Measurements from ENCODE around the gene ENDOU. TPM values are rescaled to one million over a fixed set of nuclear protein-coding genes. Genes with fewer than 3 reads are reported as not detected.

The ENDOU gene
- total RNA-seq, 4 donors from 2014 or later, result 2.1 to 2.7 (median 2.2) TPM

DNA sequence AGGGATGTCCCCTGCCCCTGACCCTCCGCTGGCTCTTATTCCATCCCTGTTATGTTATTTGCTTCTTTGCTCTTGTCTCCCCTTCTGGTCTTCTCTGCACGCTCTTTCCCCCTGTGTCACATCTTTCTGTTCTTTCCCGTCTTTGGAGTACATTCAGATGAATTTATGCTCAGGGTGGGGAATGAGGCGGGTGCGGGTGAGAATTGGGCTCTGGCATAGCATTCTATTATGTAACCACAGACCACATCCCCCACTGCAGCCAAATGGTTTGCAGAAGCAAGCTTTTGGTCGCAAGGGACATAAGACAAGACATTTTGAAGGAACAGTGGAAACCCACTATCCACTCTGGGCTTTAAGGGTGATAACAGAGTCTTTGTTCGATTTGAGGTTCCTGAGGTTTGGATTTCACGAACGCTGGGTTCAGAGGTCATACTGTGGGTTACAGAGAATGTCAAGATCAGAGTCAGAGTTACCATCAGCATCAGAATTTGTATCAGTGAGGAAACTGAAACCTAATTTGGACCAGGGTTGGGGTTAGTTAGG, 3.8 kb downstream of the ENDOU start:
- TF ChIP-seq, protein P1, sequence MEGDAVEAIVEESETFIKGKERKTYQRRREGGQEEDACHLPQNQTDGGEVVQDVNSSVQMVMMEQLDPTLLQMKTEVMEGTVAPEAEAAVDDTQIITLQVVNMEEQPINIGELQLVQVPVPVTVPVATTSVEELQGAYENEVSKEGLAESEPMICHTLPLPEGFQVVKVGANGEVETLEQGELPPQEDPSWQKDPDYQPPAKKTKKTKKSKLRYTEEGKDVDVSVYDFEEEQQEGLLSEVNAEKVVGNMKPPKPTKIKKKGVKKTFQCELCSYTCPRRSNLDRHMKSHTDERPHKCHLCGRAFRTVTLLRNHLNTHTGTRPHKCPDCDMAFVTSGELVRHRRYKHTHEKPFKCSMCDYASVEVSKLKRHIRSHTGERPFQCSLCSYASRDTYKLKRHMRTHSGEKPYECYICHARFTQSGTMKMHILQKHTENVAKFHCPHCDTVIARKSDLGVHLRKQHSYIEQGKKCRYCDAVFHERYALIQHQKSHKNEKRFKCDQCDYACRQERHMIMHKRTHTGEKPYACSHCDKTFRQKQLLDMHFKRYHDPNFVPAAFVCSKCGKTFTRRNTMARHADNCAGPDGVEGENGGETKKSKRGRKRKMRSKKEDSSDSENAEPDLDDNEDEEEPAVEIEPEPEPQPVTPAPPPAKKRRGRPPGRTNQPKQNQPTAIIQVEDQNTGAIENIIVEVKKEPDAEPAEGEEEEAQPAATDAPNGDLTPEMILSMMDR (IDR thresholded peaks at IDR 0.05), result no peak
- ATAC-seq (ENCODE audit: low FRiP score) (no peak), DNase-seq (ENCODE audit: low spot score) (no peak)

DNA sequence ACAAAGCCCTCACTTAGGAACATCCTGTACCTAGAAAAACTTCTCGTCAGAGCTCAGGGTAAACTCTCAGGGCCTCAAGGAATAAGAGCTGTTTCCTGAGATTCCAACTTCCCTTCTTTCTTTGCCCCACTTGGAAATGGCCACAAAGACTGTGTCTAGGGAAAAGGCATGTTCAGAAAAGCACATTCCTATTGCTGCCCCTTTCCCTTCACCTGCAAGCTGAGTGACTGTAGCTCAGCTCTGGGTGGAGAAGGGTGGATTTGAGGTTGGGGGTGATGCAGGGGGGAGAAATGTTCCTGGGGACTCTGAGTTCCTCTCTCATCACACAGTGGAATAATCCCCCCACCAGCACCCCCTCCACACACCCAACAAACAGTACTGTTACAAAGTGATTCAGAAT, 6.8 kb downstream of the ENDOU start:
- ATAC-seq (ENCODE audit: low FRiP score), result no peak
- DNase-seq (ENCODE audit: low spot score), result no peak
- TF ChIP-seq, protein P1 (IDR thresholded peaks at IDR 0.05), result no peak

DNA sequence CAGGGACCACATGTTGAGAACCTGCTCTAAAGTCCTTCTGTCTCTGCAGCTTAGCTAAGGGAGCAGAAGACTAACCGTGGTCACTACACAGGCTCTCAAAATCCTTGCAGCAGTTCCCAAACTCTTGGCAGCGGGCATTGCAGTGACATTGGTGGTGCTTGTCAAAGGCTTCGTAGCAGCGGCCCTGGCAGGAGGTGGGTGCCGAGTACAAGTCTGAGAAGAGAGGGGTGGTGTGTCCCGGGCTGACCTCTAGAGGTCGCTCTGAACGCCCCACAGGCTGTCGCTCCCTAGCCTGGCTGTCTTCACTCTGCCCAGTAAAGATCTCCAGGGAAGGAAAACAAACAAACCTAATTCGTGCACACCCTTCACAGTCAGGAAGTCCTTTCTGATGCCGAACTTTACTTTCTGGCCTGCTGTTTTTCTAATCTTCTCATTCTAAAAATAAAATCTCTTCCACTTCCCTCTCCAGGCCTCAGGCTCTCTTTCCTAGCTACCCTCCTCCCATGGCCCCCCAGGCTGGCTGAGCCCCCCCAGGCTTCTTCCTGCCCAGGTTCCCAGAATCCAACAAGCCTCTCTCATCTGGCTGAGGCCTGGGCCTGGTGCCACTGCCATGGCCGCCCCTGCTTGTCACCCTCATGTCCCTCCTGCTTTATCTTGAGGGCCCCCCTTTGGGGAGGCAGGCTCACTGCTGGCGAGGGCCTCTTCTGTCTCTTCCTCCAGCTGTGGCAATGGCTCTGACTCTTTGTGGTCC, 7.7 kb downstream of the ENDOU start:
- DNase-seq (ENCODE audit: low spot score) (peak; percentile 50), ATAC-seq (ENCODE audit: low FRiP score) (peak; percentile 76)
- TF ChIP-seq, protein P1 (IDR thresholded peaks at IDR 0.05), result no peak

DNA sequence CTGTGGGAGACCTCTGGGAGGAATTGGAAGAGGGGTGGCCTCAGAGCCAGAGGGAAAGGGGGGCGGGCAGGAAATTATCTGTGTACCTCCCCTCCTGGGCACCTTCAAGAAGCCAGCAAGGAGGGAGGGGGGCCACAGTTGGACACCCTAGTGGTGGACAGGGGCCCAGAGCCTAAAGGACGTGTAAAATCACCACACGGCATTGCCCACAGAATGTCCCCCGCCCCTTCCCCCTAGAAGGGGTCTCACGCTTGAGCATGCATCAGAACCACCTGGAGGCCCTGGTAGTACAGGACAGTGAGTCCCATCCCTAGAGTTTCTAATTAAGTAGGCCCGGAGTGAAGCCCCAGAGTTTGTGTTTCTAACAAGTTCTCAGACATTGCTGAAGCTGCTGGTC, 8.2 kb downstream of the ENDOU start:
- TF ChIP-seq, protein P1 (IDR thresholded peaks at IDR 0.05), result no peak
- ATAC-seq (ENCODE audit: low FRiP score), result no peak
- DNase-seq (ENCODE audit: low spot score), result no peak

DNA sequence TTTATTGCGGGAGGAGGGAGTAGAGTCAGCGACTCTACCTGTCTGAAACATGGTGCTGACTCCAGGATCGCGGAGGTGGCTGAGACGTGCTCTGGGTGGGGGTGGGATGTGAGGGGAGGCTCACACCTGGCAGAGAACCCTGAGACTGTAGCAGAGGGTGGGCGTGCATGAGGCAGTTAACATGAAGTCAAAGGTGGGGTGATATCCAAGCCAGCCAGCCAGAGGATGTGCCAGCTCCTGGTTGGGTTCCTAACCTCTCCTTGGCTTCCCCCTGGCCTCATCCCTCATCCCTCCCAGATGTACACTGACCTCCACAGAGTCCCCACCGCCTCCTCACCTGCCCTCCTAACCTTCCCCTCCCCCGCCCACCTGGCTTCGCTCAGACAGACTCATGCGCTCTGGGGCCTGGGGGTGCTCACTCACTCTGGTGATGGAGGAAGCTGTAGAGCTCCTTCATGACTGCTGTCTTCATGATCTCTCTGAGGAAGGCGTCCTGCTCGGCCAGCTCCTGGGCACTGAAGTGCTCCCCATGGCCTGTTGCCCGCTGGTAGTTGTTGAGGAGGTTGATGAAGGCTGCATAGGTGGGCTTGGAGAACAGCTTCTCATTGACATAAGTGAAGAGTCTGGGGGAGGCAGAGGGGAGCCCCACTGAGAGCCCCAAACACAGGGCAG, 9.3 kb downstream of the ENDOU start:
- peak; percentile 4 for ATAC-seq (ENCODE audit: low FRiP score)
- TF ChIP-seq, protein P1 (IDR thresholded peaks at IDR 0.05), result no peak
- no peak for DNase-seq (ENCODE audit: low spot score)

DNA sequence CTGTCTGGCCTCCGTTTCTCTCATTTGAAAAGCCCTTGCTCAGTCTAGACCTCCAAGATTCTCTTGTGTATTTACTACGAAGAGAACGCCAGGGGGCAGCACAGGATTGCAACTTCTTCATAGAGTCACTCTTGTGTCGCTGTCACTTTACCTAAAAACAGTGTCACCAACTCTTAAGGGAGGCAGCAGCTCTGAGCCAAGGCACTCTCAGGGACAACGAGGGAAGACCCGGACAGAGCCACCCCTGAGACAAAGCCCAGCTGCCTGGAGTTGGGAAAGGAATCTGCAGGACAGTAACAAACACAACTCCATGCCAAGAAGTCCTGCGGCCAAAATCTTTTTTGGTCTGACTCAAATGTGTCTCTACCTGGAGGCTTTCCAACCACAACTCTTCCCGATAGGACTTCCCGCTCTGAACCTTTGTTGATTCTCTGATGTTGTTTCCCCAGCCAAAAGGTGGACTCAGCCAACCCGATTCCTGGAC, 9.9 kb downstream of the ENDOU start:
- ATAC-seq (ENCODE audit: low FRiP score) (peak; percentile 68), DNase-seq (ENCODE audit: low spot score) (peak; percentile 55)
- TF ChIP-seq, protein P1 (IDR thresholded peaks at IDR 0.05), result peak in 1 of 3 donors; percentile 58
